ENCODE results near the gene CCDC149. TPM values are rescaled to one million over a fixed set of nuclear protein-coding genes. Genes with fewer than 3 reads are reported as not detected.

Gene CCDC149
- total and polyA plus RNA-seq, 2 of the 13 experiments (the other 11 are each of a cell fraction or from before 2014, with no cell fraction given), result 0.44 to 0.95 TPM

DNA sequence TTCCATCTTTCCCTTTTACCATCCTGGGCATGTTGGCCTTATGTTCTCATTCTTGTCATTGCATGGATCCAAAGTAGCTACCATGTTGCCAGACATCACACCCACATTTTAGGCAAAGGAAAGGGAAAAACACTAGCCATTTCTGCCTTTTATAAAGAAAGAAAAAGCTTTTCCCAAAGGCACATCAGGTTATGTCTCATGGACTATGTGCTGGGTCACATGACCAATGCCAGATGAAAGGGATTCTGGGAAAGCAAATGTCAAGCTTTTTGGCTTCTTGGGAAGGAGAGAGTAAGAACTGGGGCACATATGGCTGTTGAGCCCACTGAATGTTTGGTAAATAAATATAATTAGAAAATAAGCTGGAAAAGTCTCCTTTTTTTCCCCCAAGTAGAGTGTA is 121.8 kb downstream of the CCDC149 start:
- Histone ChIP-seq H3K79me2 (ENCODE audit: insufficient read depth, low read length) (no peaks in the 10 kb centered on the region), H4K20me1 (ENCODE audit: insufficient read depth, low read length) (no peaks in the 10 kb centered on the region), H2AFZ (ENCODE audit: low read length) (no peak overlapping the region), H3K27me3 (ENCODE audit: control insufficient read depth in 1 of 2, insufficient read depth in 2 of 2, low read length in 2 of 2) (peaks cover 1 to 8% of the 10 kb centered on the region in 2 experiments; a peak in 2 of 5 replicates), H3K4me3 (replicated peaks in 1 of 3; ENCODE audit: insufficient read depth in 1 of 3, low read depth in 2 of 3, low read length in 3 of 3) (no peak overlapping the region), H3K9me3 (ENCODE audit: low read length) (peaks cover 3% of the 10 kb centered on the region), H3K4me1 (ENCODE audit: insufficient read depth, low read length) (peaks cover 44% of the 10 kb centered on the region), H3K9ac (ENCODE audit: insufficient read depth, low read depth, low read length) (no peak overlapping the region), H3K36me3 (replicated peaks in 1 of 2; ENCODE audit: control insufficient read depth in 1 of 2, insufficient read depth in 2 of 2, low read length in 2 of 2) (no peaks in the 10 kb centered on the region), H3K27ac (ENCODE audit: extremely low read length, insufficient read depth, low read length) (no peak overlapping the region), H3K4me2 (ENCODE audit: low read depth, low read length) (no peak overlapping the region)
- BruUV-seq (replicated peaks), result no TSS peak
- CTCF ChIA-PET (ENCODE audit: low intra/inter-chr PET ratio, low total read pairs), result no interaction called here
- FAIRE-seq (no peak), ATAC-seq (no peak), DNase-seq (ENCODE audit: low spot score) (no peak)
- in situ Hi-C loops (cut with HindIII; ENCODE audit: extremely low pct_ligation_motif_present, low pct_unique_long_range_greater_than_20kb) (no loop called here), intact Hi-C loops (cut with micrococcal nuclease; ENCODE audit: unreplicated experiment) (no loop called here)
- POLR2A ChIA-PET, result no interaction called here
- TF ChIP-seq SRF (IDR thresholded peaks at IDR 0.05; ENCODE audit: low read depth, low read length) (no peak), IRF2 (CRISPR knock-in tag; IDR thresholded peaks at IDR 0.05) (no peak), GTF2F1 (IDR thresholded peaks at IDR 0.05; ENCODE audit: low read length) (no peak), MTA1 (CRISPR knock-in tag; IDR thresholded peaks at IDR 0.05; ENCODE audit: borderline replicate concordance) (no peak), HMG20B (CRISPR knock-in tag; conservative IDR thresholded peaks at IDR 0.05) (no peak), POLR2AphosphoS2 (IDR thresholded peaks at IDR 0.05; ENCODE audit: low read depth, low read length) (no peak), MAZ (IDR thresholded peaks at IDR 0.05; ENCODE audit: borderline replicate concordance, low read depth, low read length) (no peak), MAZ (CRISPR knock-in tag; IDR thresholded peaks at IDR 0.05; ENCODE audit: low read depth) (no peak), ZNF484 (CRISPR knock-in tag; IDR thresholded peaks at IDR 0.05; ENCODE audit: borderline replicate concordance, low read depth) (no peak), ZNF33A (CRISPR knock-in tag; IDR thresholded peaks at IDR 0.05; ENCODE audit: borderline replicate concordance) (no peak), ZC3H4 (CRISPR knock-in tag; IDR thresholded peaks at IDR 0.05; ENCODE audit: borderline replicate concordance) (no peak), DMAP1 (CRISPR knock-in tag; IDR thresholded peaks at IDR 0.05) (no peak), ZNF20 (CRISPR knock-in tag; IDR thresholded peaks at IDR 0.05) (no peak)
- TF ChIP-seq, protein P1, sequence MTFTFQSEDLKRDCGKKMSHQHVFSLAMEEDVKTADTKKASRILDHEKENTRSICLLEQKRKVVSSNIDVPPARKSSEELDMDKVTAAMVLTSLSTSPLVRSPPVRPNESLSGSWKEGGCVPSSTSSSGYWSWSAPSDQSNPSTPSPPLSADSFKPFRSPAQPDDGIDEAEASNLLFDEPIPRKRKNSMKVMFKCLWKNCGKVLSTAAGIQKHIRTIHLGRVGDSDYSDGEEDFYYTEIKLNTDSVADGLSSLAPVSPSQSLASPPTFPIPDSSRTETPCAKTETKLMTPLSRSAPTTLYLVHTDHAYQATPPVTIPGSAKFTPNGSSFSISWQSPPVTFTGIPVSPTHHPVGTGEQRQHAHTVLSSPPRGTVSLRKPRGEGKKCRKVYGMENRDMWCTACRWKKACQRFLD (CRISPR knock-in tag; IDR thresholded peaks at IDR 0.05; ENCODE audit: borderline replicate concordance), result no peak
- TF ChIP-seq, protein P2, sequence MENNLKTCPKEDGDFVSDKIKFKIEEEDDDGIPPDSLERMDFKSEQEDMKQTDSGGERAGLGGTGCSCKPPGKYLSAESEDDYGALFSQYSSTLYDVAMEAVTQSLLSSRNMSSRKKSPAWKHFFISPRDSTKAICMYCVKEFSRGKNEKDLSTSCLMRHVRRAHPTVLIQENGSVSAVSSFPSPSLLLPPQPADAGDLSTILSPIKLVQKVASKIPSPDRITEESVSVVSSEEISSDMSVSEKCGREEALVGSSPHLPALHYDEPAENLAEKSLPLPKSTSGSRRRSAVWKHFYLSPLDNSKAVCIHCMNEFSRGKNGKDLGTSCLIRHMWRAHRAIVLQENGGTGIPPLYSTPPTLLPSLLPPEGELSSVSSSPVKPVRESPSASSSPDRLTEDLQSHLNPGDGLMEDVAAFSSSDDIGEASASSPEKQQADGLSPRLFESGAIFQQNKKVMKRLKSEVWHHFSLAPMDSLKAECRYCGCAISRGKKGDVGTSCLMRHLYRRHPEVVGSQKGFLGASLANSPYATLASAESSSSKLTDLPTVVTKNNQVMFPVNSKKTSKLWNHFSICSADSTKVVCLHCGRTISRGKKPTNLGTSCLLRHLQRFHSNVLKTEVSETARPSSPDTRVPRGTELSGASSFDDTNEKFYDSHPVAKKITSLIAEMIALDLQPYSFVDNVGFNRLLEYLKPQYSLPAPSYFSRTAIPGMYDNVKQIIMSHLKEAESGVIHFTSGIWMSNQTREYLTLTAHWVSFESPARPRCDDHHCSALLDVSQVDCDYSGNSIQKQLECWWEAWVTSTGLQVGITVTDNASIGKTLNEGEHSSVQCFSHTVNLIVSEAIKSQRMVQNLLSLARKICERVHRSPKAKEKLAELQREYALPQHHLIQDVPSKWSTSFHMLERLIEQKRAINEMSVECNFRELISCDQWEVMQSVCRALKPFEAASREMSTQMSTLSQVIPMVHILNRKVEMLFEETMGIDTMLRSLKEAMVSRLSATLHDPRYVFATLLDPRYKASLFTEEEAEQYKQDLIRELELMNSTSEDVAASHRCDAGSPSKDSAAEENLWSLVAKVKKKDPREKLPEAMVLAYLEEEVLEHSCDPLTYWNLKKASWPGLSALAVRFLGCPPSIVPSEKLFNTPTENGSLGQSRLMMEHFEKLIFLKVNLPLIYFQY (CRISPR knock-in tag; IDR thresholded peaks at IDR 0.05; ENCODE audit: borderline replicate concordance), result no peak
- TF ChIP-seq, protein P3, sequence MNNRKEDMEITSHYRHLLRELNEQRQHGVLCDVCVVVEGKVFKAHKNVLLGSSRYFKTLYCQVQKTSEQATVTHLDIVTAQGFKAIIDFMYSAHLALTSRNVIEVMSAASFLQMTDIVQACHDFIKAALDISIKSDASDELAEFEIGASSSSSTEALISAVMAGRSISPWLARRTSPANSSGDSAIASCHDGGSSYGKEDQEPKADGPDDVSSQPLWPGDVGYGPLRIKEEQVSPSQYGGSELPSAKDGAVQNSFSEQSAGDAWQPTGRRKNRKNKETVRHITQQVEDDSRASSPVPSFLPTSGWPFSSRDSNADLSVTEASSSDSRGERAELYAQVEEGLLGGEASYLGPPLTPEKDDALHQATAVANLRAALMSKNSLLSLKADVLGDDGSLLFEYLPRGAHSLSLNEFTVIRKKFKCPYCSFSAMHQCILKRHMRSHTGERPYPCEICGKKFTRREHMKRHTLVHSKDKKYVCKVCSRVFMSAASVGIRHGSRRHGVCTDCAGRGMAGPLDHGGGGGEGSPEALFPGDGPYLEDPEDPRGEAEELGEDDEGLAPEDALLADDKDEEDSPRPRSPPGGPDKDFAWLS (CRISPR knock-in tag; IDR thresholded peaks at IDR 0.05; ENCODE audit: borderline replicate concordance), result no peak
- TF ChIP-seq, protein P4, sequence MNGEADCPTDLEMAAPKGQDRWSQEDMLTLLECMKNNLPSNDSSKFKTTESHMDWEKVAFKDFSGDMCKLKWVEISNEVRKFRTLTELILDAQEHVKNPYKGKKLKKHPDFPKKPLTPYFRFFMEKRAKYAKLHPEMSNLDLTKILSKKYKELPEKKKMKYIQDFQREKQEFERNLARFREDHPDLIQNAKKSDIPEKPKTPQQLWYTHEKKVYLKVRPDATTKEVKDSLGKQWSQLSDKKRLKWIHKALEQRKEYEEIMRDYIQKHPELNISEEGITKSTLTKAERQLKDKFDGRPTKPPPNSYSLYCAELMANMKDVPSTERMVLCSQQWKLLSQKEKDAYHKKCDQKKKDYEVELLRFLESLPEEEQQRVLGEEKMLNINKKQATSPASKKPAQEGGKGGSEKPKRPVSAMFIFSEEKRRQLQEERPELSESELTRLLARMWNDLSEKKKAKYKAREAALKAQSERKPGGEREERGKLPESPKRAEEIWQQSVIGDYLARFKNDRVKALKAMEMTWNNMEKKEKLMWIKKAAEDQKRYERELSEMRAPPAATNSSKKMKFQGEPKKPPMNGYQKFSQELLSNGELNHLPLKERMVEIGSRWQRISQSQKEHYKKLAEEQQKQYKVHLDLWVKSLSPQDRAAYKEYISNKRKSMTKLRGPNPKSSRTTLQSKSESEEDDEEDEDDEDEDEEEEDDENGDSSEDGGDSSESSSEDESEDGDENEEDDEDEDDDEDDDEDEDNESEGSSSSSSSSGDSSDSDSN (CRISPR knock-in tag; IDR thresholded peaks at IDR 0.05), result no peak

Data from HepG2 (cell line).